Measurements from ENCODE around the gene SPC24.
"Not testable (repeated sequence)": the region's sequence is repeated elsewhere in the genome, so short reads cannot be mapped to it uniquely, and the experiment has no call there.

The SPC24 gene

GRCh38 chr19:11166281-11167142 is 10.9 kb upstream of the SPC24 start:
- DNase-seq (ENCODE audit: insufficient read length, low spot score) (no peak), FAIRE-seq (no peak)

- FAIRE-seq (no peak), DNase-seq (ENCODE audit: insufficient read length, low spot score) (no peak)
Measured at GRCh38 chr19:11165486-11166030, 10.0 kb upstream of the SPC24 start.

- no peak for FAIRE-seq
- no peak for DNase-seq (ENCODE audit: insufficient read length, low spot score)
Measured at GRCh38 chr19:11164879-11165406, 9.4 kb upstream of the SPC24 start.

- DNase-seq (ENCODE audit: insufficient read length, low spot score): no peak
- no peak for FAIRE-seq
Measured at GRCh38 chr19:11164296-11164695, 8.7 kb upstream of the SPC24 start.

- FAIRE-seq; DNase-seq (ENCODE audit: insufficient read length, low spot score): not testable (repeated sequence)
Measured at GRCh38 chr19:11160440-11160768, 4.8 kb upstream of the SPC24 start.

- no peak for FAIRE-seq
- no peak for DNase-seq (ENCODE audit: insufficient read length, low spot score)
Measured at GRCh38 chr19:11159598-11160439, 4.2 kb upstream of the SPC24 start.

GRCh38 chr19:11154683-11155047 is 917 bp downstream of the SPC24 start:
- no peak for DNase-seq (ENCODE audit: insufficient read length, low spot score)
- FAIRE-seq: no peak

GRCh38 chr19:11152318-11153062 is 3.1 kb downstream of the SPC24 start:
- no peak for FAIRE-seq
- DNase-seq (ENCODE audit: insufficient read length, low spot score): no peak

- DNase-seq (ENCODE audit: insufficient read length, low spot score) (no peak), FAIRE-seq (no peak)
Measured at GRCh38 chr19:11151181-11151580, 4.4 kb downstream of the SPC24 start.

- DNase-seq (ENCODE audit: insufficient read length, low spot score) (no peak), FAIRE-seq (no peak)
Measured at GRCh38 chr19:11148001-11148400, 7.6 kb downstream of the SPC24 start.

- FAIRE-seq: no peak
Measured at GRCh38 chr19:11145536-11145924, 10.1 kb downstream of the SPC24 start.

GRCh38 chr19:11142528-11143171 is 12.9 kb downstream of the SPC24 start:
- no peak for DNase-seq (ENCODE audit: insufficient read length, low spot score)
- no peak for FAIRE-seq

More at GRCh38 chr19:11145536-11145924, 10.1 kb downstream of the SPC24 start:
- DNase-seq (ENCODE audit: insufficient read length, low spot score): no peak

GRCh38 chr19:11141937-11142527 is 13.6 kb downstream of the SPC24 start:
- no peak for FAIRE-seq
- DNase-seq (ENCODE audit: insufficient read length, low spot score): no peak

- DNase-seq (ENCODE audit: insufficient read length, low spot score) (no peak), FAIRE-seq (no peak)
Measured at GRCh38 chr19:11140896-11141295, 14.7 kb downstream of the SPC24 start.

- not testable (repeated sequence) for FAIRE-seq; DNase-seq (ENCODE audit: insufficient read length, low spot score)
Measured at GRCh38 chr19:11140023-11140538, 15.5 kb downstream of the SPC24 start.

- no peak for FAIRE-seq
- no peak for DNase-seq (ENCODE audit: insufficient read length, low spot score)
Measured at GRCh38 chr19:11138601-11139300, 16.8 kb downstream of the SPC24 start.

- no peak for FAIRE-seq
- peak; percentile 70 for DNase-seq (ENCODE audit: insufficient read length, low spot score)
Measured at GRCh38 chr19:11137542-11138384, 17.8 kb downstream of the SPC24 start.
